NCI-H510A (cell line): ENCODE results near the gene COLEC11.
"Not testable (repeated sequence)": the region's sequence is repeated elsewhere in the genome, so short reads cannot be mapped to it uniquely, and the experiment has no call there.

Source experiments
- DNase-seq: peaks from one replicate; lab custom pipeline; 2025; lab: John Stamatoyannopoulos, UW

Gene COLEC11

DNA sequence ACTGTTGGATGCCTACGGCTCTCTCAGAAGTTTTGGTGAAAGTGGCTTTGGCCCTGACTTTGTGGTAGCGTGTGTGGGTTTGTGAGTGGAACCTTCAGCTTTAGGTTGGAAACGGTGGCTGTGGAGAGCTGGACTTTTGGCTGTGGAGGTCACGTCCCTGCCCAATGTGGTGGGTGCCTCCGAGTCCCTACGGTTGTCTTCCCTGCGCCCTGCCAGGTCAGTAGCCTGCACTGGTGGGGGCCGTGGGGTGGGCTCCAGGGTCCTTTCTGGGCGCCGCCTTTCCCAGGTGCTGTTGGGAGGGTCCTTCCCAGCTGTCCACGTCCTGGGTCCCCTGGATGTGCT is 11.1 kb downstream of the COLEC11 start:
- no peak for DNase-seq

DNA sequence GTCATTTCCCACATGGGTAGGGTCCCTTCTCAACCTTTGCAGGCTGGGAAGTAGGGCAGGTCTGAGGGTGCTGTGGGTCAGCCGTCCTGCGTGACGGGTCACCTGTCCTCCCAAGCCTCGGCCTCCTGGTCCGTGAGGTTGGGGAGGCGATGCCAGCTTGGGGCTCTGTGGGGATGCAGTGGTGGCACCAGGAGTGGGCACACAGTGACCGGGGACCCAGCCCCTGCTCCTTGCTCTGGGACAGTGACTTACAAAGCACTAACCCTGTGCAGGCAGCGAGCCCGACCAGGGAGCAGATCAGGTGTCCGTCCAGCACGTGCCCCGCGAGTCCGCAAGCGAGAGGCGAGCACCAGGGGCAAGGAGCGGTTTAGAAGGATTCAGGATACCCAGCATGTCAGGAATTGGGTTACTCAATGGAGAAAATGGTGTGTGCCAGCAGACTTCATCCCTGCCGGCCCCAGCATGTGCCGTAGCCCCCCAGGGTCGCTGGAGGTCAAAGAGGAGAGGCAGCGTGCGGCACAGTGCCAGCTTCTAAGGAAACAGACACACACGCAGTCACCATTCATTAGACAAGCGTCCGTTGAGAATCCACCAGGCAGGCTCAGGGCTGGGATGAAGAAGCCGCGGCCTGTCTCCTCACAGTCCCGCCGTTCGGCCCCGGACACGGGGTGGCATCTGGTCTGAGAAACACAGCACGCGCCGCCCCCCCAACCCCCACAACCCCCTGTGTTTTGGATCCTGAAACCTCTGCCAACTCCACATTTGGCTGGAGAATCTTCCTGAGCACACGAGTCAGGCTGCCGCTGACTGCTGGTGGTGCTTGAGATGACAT is 11.7 kb downstream of the COLEC11 start:
- DNase-seq, result no peak

GRCh38 chr2:3608373-3609278 is 13.7 kb downstream of the COLEC11 start:
- no peak for DNase-seq

GRCh38 chr2:3609279-3609673 is 14.4 kb downstream of the COLEC11 start:
- DNase-seq, result peak; percentile 90

- DNase-seq, result peak; percentile 49
Observed at GRCh38 chr2:3610415-3610814, 15.5 kb downstream of the COLEC11 start.

DNA sequence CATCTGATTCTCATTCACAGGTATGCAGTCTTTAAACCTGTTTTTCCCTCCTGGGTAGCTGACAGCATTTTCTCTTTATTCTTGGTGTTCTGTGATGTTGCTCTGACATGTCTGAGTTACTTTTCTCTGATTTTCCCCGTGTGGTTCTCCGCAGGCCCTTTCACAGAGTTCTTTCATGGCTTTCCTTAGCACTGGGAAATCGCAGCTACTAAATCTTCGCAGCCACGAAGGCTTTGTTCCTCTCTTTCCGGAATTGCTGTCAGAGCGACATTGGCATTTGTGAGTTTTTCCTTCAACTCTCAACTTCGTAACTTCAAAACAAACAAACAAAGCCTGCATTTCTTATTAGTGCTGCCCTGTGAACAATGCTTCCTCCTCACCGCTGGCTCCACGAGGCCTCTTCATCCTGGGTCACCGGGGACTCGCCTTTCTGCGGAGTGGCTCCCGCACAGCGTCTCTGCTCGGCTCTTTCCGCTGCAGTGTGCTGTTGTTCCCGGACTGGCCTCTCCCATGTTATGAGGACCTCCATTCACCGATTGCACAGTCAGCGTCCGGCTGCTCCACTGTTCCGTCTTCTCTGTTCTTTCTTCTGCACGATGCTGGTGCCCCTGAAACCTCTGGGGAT is 16.1 kb downstream of the COLEC11 start:
- peak; percentile 37 for DNase-seq

DNA sequence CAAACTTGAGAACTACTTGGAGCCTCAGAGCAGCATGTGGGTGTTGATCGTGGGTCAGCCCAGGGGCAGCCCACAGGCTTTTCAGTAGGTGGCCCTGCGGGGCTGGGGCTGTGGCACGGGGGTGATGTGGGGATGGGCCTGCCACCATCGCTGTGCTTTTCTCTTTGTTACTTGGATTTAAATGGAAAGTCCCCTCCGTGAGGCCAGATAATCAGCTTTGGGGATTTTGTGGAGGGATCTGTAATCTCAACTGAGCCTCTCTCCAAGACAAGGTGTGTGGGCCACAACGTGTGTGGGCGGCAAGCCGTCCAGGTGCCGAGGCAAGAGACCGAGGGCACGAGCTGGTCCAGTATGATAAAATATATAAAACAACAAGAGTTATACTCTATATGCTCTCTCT is 16.7 kb downstream of the COLEC11 start:
- DNase-seq, result no peak

DNA sequence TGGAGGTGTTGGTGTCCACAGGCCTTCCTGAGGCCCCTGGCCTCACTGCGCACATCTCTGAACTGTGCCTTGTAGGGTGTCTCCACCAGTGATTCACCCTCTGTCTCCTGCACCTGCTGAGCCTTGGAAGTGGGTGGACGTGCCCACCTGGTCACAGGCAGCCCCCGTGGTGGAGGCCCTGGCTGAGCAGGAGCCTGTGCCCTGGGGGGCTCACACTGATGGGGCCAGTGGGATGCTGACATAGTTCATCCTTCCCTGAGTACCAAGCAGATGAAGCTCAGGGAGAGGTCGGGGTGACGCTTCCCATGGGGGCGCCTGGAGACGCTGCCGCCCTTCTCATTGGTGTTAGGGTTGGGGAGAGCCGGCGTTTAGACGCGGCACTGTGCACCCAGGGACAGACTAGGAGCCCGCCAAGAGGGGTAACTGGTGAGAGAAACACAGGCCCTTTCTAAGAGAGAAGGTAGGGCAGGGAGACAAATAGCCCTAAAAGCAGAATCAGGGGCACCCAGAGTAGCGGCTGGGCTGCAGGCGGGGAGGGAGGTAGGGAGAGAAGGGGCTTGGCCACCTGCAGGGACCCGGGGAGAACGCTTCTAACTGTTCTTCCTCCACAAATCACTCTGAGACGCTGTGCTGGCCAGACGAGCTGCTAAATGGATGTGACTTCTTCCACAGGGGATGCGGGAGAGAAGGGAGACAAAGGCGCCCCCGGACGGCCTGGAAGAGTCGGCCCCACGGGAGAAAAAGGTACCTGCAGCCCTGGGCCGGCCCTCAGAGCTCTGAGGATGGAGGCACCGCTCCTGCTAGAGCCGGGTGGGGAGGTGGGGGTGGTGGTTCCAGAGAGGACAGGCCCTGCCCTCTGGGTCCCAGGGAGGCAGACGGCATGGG is 18.0 kb downstream of the COLEC11 start:
- no peak for DNase-seq

DNA sequence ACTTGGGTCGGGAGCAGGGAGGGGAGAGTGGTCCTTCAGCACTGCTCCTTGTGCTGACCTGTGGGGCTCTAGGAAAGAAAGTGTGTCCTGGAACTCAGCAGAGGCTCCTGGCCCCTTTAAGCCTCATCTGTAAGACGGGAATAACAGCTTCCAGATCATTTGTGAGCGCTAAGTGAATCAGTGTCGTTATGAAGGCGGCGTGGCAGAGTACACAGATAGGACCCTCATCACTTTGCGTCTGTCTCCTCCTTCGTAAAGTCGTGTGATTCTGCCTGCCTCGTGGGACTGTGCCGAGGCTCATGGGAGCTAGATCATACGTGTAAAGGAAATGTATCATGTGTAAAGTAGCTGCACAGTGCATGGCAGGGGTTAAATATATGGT is 18.6 kb downstream of the COLEC11 start:
- no peak for DNase-seq

DNA sequence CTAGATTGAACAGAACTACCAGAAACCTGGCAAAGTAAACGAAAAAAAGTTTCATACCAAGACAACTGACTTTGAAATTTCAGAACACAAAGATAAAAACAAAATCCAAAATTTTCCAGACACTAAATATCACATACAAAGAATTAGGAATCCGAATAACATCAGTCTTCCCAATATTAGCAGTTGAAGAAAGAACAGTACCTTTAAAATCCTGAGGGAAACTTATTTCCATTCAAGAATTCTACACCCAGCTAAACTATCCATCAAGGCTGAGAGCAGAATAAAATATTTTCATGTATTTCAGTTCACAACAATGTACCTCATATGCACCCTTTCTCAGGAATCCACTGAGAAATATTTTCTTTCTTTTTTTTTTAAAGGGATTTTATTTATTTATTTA is 19.8 kb downstream of the COLEC11 start:
- not testable (repeated sequence) for DNase-seq

- DNase-seq, result not testable (repeated sequence)
Observed at GRCh38 chr2:3615541-3616200, 20.8 kb downstream of the COLEC11 start.

DNA sequence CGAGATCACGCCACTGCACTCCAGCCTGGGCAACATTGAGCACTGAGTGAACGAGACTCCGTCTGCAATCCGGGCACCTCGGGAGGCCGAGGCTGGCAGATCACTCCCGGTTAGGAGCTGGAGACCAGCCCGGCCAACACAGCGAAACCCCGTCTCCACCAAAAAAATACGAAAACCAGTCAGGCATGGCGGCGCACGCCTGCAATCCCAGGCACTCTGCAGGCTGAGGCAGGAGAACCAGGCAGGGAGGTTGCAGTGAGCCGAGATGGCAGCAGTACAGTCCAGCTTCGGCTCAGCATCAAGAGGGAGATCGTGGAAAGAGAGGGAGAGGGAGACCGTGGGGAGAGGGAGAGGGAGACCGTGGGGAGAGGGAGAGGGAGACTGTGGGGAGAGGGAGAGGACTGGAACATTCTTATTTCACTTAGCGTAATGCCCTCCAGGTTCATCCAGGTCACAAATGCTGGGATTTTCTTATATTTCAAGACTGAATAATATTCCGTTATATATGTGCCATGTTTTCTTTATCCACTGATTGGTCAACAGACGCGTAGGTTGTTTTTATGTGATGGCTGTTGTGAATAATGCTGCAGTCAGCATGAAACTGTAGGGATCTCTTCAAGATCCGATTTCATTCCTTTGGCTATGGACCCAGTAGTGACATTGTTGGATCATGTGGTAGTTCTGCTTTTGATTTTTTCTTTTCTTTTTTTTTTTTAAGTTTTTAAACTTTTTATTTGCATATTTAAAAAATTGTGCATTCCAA is 21.7 kb downstream of the COLEC11 start:
- not testable (repeated sequence) for DNase-seq

DNA sequence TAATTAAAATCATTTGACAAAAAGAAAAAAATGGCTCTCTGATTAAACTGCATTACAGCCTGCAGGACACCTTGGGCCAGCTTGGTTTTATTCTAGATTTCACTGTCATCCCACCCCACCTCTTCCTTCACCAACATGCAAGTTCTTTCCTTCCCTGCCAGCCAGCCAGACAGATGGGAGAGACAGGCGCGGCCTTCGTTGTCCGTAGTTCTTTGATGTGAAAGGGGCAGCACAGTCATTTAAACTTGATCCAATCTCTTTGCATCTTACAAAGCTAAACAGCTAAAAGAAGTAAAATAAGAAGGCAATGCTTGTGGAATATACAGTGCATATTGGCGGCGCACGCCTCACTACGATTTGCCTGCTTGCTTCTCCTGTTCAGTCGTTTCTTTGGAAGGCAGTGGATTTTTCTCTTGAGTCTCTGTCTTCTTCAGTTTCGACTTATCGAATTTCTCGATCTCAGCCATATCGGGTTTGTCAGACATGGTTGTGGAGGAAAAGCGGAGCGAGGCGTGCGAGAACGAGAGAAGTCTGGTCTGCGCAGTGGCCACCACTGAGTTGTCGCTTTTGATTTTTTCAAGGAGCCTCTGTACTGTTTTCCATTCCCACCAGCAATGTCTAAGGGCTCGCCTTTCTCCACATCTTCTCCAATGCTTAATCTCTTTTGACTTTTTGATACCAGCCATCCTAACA is 22.4 kb downstream of the COLEC11 start:
- no peak for DNase-seq

GRCh38 chr2:3618367-3618766 is 23.5 kb downstream of the COLEC11 start:
- DNase-seq, result no peak

- no peak for DNase-seq
Observed at GRCh38 chr2:3619033-3619432, 24.1 kb downstream of the COLEC11 start.

- not testable (repeated sequence) for DNase-seq
Observed at GRCh38 chr2:3619661-3620060, 24.7 kb downstream of the COLEC11 start.

- no peak for DNase-seq
Observed at GRCh38 chr2:3620834-3621233, 25.9 kb downstream of the COLEC11 start.

DNA sequence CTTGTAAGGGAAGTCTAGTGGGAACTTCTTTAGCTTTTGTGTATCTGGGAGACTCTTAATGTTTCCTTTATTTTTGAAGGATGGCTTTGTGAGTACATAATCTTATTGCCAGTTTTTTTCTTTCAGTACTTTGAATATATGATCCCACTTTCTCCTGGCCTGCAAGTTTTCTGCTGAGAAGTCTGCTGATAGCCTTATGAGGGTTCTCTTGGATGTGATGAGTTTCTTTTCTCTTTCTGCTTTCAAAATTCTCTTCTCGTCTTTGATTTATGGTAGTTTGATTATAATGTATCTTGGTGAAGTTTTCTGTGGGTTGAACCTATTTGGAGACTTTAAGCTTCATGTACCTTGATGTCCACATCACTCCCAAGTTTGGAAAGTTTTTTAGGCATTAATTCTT is 28.1 kb downstream of the COLEC11 start:
- no peak for DNase-seq

GRCh38 chr2:3624059-3624794 is 29.3 kb downstream of the COLEC11 start:
- DNase-seq, result no peak
